Adrenal gland (tissue), 12 donors: Measurements from ENCODE around the gene RSF1. TPM values are rescaled to one million over a fixed set of nuclear protein-coding genes. Genes with fewer than 3 reads are reported as not detected.

ENCODE experiments used
- DNase-seq, 7 donors: peaks; one replicate each; pipeline ENCODE4 v3.0.0-alpha.2; 2019 to 2020
- H3K27ac ChIP-seq, 5 donors: fragments of 200-600 bp; sonication (generic) in 4 of 5; 1 replicate in 3 of 5; 2 replicates in 2 of 5; pipeline versions ENCODE4 v1.5.1 to v1.8.0; 2016 to 2020; ENCODE audit warnings: mild to moderate bottlenecking in 1 of 5
- H3K27me3 ChIP-seq: fragments of 200-600 bp; 2 replicates; pipeline ENCODE4 v1.8.0; 2021
- H3K36me3 ChIP-seq, 2 donors: fragments of 200-600 bp; replicated peaks in 1 of 2; 1 replicate in 1 of 2; 2 replicates in 1 of 2; pipeline versions ENCODE4 v1.5.1 to v1.8.0; 2018 to 2022
- H3K4me1 ChIP-seq, 2 donors: fragments of 200-600 bp; replicated peaks in 1 of 2; 1 replicate in 1 of 2; 2 replicates in 1 of 2; pipeline versions ENCODE4 v1.5.1 to v1.8.0; 2018 to 2021
- H3K4me3 ChIP-seq, 4 donors: fragments of 200-600 bp; sonication (generic) in 3 of 4; one replicate each; pipeline ENCODE4 v1.5.1; 2016 to 2018
- H3K9me3 ChIP-seq, 3 donors: fragments of 200-600 bp; sonication (generic) in 1 of 3; replicated peaks in 1 of 3; 1 replicate in 2 of 3; 2 replicates in 1 of 3; pipeline versions ENCODE4 v1.5.1 to v1.8.0; 2016 to 2021
- CTCF ChIP-seq, 6 experiments: fragments of 450-650 bp in 4 of 6; fragments of 200-600 bp in 2 of 6; sonication (generic) in 1 of 6; IDR thresholded peaks; 1 replicate in 5 of 6; 2 replicates in 1 of 6; pipeline versions ENCODE4 v1.5.1 to v1.8.0; 2016 to 2021; ENCODE audit warnings: antibody characterized with exemption in 6 of 6, mild to moderate bottlenecking in 2 of 6, moderate library complexity in 1 of 6
- POLR2A ChIP-seq, 2 donors: fragments of 450-650 bp; IDR thresholded peaks; one replicate each; pipeline ENCODE4 v1.6.1; 2017; ENCODE audit warnings: antibody characterized with exemption in 2 of 2, mild to moderate bottlenecking in 2 of 2, moderate library complexity in 1 of 2
- WGBS, 4 donors: extraction: QIAGEN DNeasy Blood & Tissue Kit in 2 of 4; methylation state at CpG; one replicate each; pipeline versions ENCODE4 v1.1.5 to v1.1.7; 2013 to 2017; 5-methylcytosine and 5-hydroxymethylcytosine counted together
- intact Hi-C, 2 donors: fragments of 100-400 bp; cut with DNase I; formaldehyde crosslinking; loops; one replicate each; pipeline versions ENCODE4 v1.14.1 to v1.15.0; 2022 to 2023
- polyA plus RNA-seq, 3 donors: library from polyadenylated mRNA; stranded (reverse); fragments of 200-250 nt in 2 of 3; fragments of 350-450 nt in 1 of 3; fragmentation: Illumina TruSeq in 1 of 3; extraction: RNeasy Lipid Tissue Mini Kit (QIAGEN cat#74804) in 1 of 3; gene quantifications; one replicate each; pipeline ENCODE4 v1.2.3, GENCODE V29; 2013 to 2014
- total RNA-seq, 9 donors: library from RNA; depleted of rRNA in 4 of 9; stranded (reverse); fragments of >200 nt in 4 of 9; fragments of 120-200 nt in 1 of 9; fragmentation: NEBNext Ultra II Directional in 1 of 9; extraction: Animal tissue kit (Norgen Biotek cat#: 25700) in 1 of 9; gene quantifications; one replicate each; pipeline versions ENCODE4 v1.1.0 to v1.2.4, GENCODE V29; 2013 to 2023
- donor health status: healthy with polysubstance abuse.
- donor health status: Bipolar disorder and iron deficiency.
- donor health status: DM: yes; HTN: yes; CAD: no.
- donor health status: DM: no; HTN: no; CAD: no.
- donor health status: DM: no; HTN: no; CAD: no.
- donor health status: DM: yes; HTN: yes; CAD: no.

RSF1 gene
- total and polyA plus RNA-seq, 12 donors: 12.7 to 108 (median 66.9) TPM

GRCh38 chr11:77750394-77751156 is 69.9 kb downstream of the RSF1 start:
- H3K27me3 ChIP-seq: no peaks in the 10 kb centered on the region
- intact Hi-C loops: loop anchor here in 1 of 2 donors (10.0 kb wide), 1 partner anchor 46 kb away; no protein-coding TSS in a partner anchor
- H3K36me3 ChIP-seq: no peaks in the 10 kb centered on the region
- H3K4me3 ChIP-seq: no peak overlapping the region
- 89 to 97% (median 95%) methylated on average over 6 of the region's 6 CpGs for WGBS, 4 donors
- H3K4me1 ChIP-seq: peaks cover 27 to 68% of the 10 kb centered on the region in 2 donors
- no peak overlapping the region for H3K27ac ChIP-seq
- TF ChIP-seq CTCF (IDR thresholded peaks at IDR 0.05) (no peak), POLR2A (IDR thresholded peaks at IDR 0.05) (no peak)
- no peak for DNase-seq
- no peaks in the 10 kb centered on the region for H3K9me3 ChIP-seq

- Histone ChIP-seq H3K27ac (no peak overlapping the region), H3K9me3 (no peaks in the 10 kb centered on the region), H3K27me3 (no peaks in the 10 kb centered on the region), H3K4me3 (no peak overlapping the region), H3K4me1 (peaks cover 27 to 67% of the 10 kb centered on the region in 2 donors), H3K36me3 (no peaks in the 10 kb centered on the region)
- 70 to 84% (median 80%) methylated on average over 5 of the region's 5 CpGs for WGBS, 4 donors
- DNase-seq: no peak
- TF ChIP-seq CTCF (IDR thresholded peaks at IDR 0.05): no peak
- TF ChIP-seq POLR2A (IDR thresholded peaks at IDR 0.05): no peak
- intact Hi-C loops: no loop called here
These were observed 71.3 kb downstream of the RSF1 start for GRCh38 chr11:77749232-77749631.

GRCh38 chr11:77748266-77748665 is 72.3 kb downstream of the RSF1 start:
- Histone ChIP-seq H3K9me3 (no peaks in the 10 kb centered on the region), H3K27me3 (no peaks in the 10 kb centered on the region), H3K27ac (no peak overlapping the region), H3K36me3 (no peaks in the 10 kb centered on the region), H3K4me3 (no peak overlapping the region), H3K4me1 (peaks cover 27 to 58% of the 10 kb centered on the region in 2 donors)
- TF ChIP-seq CTCF (IDR thresholded peaks at IDR 0.05) (no peak), POLR2A (IDR thresholded peaks at IDR 0.05) (no peak)
- DNase-seq: no peak
- intact Hi-C loops: no loop called here
- 51 to 68% (median 63%) methylated on average over 5 of the region's 5 CpGs for WGBS, 4 donors

GRCh38 chr11:77747381-77747969 is 73.0 kb downstream of the RSF1 start:
- DNase-seq: no peak
- no peaks in the 10 kb centered on the region for H3K36me3 ChIP-seq
- H3K9me3 ChIP-seq: no peaks in the 10 kb centered on the region
- intact Hi-C loops: no loop called here
- H3K27ac ChIP-seq: no peak overlapping the region
- no peak for TF ChIP-seq CTCF (IDR thresholded peaks at IDR 0.05)
- TF ChIP-seq POLR2A (IDR thresholded peaks at IDR 0.05): no peak
- H3K27me3 ChIP-seq: no peaks in the 10 kb centered on the region
- H3K4me3 ChIP-seq: no peak overlapping the region
- 52 to 70% (median 60%) methylated on average over 3 of the region's 3 CpGs for WGBS, 4 donors
- peaks cover 20 to 50% of the 10 kb centered on the region in 2 donors for H3K4me1 ChIP-seq
